ENCODE measurements around the gene PRKAR1B. TPM values are rescaled to one million over a fixed set of nuclear protein-coding genes. Genes with fewer than 3 reads are reported as not detected.

PRKAR1B gene
- total and polyA plus RNA-seq, 10 of the 15 experiments (the other 5 are each of a cell fraction or from before 2014, with no cell fraction given): 1.4 to 45.6 (median 19.3) TPM

DNA sequence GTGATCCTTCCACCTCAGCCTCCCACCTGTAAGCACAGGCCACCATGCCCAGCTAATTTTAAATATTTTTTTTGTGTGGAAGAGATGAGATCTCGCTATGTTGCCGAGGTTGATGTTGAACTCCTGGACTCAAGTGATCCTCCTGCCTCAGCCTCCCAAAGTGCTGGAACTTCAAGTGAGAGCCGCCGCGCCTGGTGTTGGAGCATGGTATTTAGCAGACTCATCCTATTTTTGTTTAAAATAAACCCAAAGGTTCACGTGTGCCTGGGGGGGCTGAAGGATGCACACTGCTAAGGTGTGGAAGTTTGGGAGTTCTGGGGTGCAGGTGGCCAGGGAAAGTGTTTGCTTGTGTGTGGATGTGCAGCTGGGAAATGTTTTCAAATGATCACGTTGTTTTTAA is 225.6 kb downstream of the PRKAR1B start:
- RAD21 ChIA-PET (ENCODE audit: unreplicated experiment): no interaction called here
- no peak overlapping the region for H2AFZ ChIP-seq (ENCODE audit: control insufficient read depth, low read depth, low read length)
- POLR2A ChIA-PET: no interaction called here
- WGBS (ENCODE audit: insufficient coverage, insufficient replicate concordance, low lambda C conversion rate, missing lambda C conversion rate): 84% methylated on average over 7 of the region's 7 CpGs
- H3K4me3 ChIP-seq: no peak overlapping the region
- intact Hi-C loops (cut with micrococcal nuclease; ENCODE audit: unreplicated experiment) (no loop called here), in situ Hi-C loops (cut with MboI) (no loop called here)
- TF ChIP-seq PML (IDR thresholded peaks at IDR 0.05; ENCODE audit: low read length): no peak
- TF ChIP-seq GABPA (IDR thresholded peaks at IDR 0.05; ENCODE audit: low read depth): no peak
- no peak for TF ChIP-seq CHD4 (IDR thresholded peaks at IDR 0.05)
- TF ChIP-seq ZNF274 (IDR thresholded peaks at IDR 0.05; ENCODE audit: insufficient read depth, insufficient read length): no peak
- no peak for TF ChIP-seq SMAD5 (IDR thresholded peaks at IDR 0.05; ENCODE audit: low read depth)
- no peak for TF ChIP-seq PAX5 (IDR thresholded peaks at IDR 0.05; ENCODE audit: borderline replicate concordance, low read depth, low read length)
- TF ChIP-seq SP1 (IDR thresholded peaks at IDR 0.05; ENCODE audit: low read depth, low read length): no peak
- no peak for TF ChIP-seq FOS (IDR thresholded peaks at IDR 0.05; ENCODE audit: borderline replicate concordance, extremely low read depth, insufficient read length)
- TF ChIP-seq, protein P1, sequence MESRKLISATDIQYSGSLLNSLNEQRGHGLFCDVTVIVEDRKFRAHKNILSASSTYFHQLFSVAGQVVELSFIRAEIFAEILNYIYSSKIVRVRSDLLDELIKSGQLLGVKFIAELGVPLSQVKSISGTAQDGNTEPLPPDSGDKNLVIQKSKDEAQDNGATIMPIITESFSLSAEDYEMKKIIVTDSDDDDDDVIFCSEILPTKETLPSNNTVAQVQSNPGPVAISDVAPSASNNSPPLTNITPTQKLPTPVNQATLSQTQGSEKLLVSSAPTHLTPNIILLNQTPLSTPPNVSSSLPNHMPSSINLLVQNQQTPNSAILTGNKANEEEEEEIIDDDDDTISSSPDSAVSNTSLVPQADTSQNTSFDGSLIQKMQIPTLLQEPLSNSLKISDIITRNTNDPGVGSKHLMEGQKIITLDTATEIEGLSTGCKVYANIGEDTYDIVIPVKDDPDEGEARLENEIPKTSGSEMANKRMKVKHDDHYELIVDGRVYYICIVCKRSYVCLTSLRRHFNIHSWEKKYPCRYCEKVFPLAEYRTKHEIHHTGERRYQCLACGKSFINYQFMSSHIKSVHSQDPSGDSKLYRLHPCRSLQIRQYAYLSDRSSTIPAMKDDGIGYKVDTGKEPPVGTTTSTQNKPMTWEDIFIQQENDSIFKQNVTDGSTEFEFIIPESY (IDR thresholded peaks at IDR 0.05): no peak
- FAIRE-seq: no peak
- H3K4me1 ChIP-seq (ENCODE audit: control insufficient read depth, insufficient read depth, low read length): no peaks in the 10 kb centered on the region
- H4K20me1 ChIP-seq (ENCODE audit: control insufficient read depth, insufficient read depth): no peaks in the 10 kb centered on the region
- no peaks in the 10 kb centered on the region for H3K27me3 ChIP-seq (replicated peaks in 1 of 2; ENCODE audit: control insufficient read depth in 2 of 2, insufficient read depth in 2 of 2, low read length in 1 of 2)
- H3K36me3 ChIP-seq (ENCODE audit: control insufficient read depth in 2 of 2, insufficient read depth in 2 of 2, low read length in 1 of 2): peaks cover 0 to 6% of the 10 kb centered on the region in 2 experiments; a peak in 2 of 4 replicates
- H3K9me3 ChIP-seq (replicated peaks; ENCODE audit: control insufficient read depth, insufficient read depth, low read length): no peaks in the 10 kb centered on the region
- no peak overlapping the region for H3K9ac ChIP-seq (ENCODE audit: control insufficient read depth, insufficient read depth, low read length)
- no peak overlapping the region for H3K4me2 ChIP-seq (ENCODE audit: control insufficient read depth, insufficient read depth)
- no TSS peak for BruUV-seq (replicated peaks)
- no peak for DNase-seq (ENCODE audit: low read depth, low spot score)
- no peaks in the 10 kb centered on the region for H3K79me2 ChIP-seq (ENCODE audit: control insufficient read depth, insufficient read depth, low read length)
- no peak overlapping the region for H3K27ac ChIP-seq (ENCODE audit: control insufficient read depth, insufficient read depth)
- CTCF ChIA-PET: no interaction called here
- no peak for ATAC-seq
- SMC1A ChIA-PET (ENCODE audit: uncharacterized antibody, unreplicated experiment): no interaction called here

Measured in GM12878 (cell line).